ENCODE data around the gene LRRTM4. TPM values are rescaled to one million over a fixed set of nuclear protein-coding genes. Genes with fewer than 3 reads are reported as not detected.

The LRRTM4 gene
- total RNA-seq, 1 donor from 2014 or later: 28.8 TPM

GRCh38 chr2:76985387-76986136, 536.6 kb downstream of the LRRTM4 start:
- DNase-seq (ENCODE audit: low spot score in 2 of 2, unreplicated experiment in 2 of 2): no peak
- peaks cover 6% of the 10 kb centered on the region for H3K9me3 Mint-ChIP-seq
- peak overlapping the region; percentile 9 for H3K4me3 Mint-ChIP-seq
- H3K36me3 Mint-ChIP-seq: peaks cover 5% of the 10 kb centered on the region
- H3K27ac Mint-ChIP-seq: peak overlapping the region; percentile 18
- no peak for TF ChIP-seq CTCF (IDR thresholded peaks at IDR 0.05; ENCODE audit: unreplicated experiment)
- peaks cover 47% of the 10 kb centered on the region for H3K4me1 Mint-ChIP-seq
- H3K27me3 Mint-ChIP-seq (ENCODE audit: low read depth): no peaks in the 10 kb centered on the region

DNA sequence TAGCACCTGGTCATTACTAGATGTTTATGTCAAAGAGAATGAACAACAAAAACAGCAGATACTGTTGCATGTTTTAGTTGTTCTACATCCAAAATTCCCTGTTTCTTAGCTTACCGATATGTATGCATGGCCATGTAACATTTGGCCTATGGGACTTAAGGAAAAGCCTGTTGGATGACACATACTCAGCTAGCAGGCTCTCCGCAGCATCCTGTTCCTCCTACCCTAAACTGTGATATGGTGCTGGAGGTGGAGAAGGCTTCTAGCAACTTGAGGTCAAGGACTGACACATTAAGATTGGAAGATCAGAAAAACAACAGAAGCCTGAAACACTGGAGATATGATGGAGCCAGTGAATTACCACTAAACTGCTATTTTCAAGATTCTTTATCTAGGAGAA, 537.8 kb downstream of the LRRTM4 start:
- TF ChIP-seq CTCF (IDR thresholded peaks at IDR 0.05; ENCODE audit: unreplicated experiment): no peak
- H3K27me3 Mint-ChIP-seq (ENCODE audit: low read depth): no peaks in the 10 kb centered on the region
- DNase-seq (ENCODE audit: low spot score in 2 of 2, unreplicated experiment in 2 of 2): no peak
- H3K27ac Mint-ChIP-seq: peak overlapping the region; percentile 85
- H3K4me1 Mint-ChIP-seq: peaks cover 59% of the 10 kb centered on the region
- no peaks in the 10 kb centered on the region for H3K9me3 Mint-ChIP-seq
- no peaks in the 10 kb centered on the region for H3K36me3 Mint-ChIP-seq
- no peak overlapping the region for H3K4me3 Mint-ChIP-seq

GRCh38 chr2:76980067-76980787, 541.9 kb downstream of the LRRTM4 start:
- no peak for TF ChIP-seq CTCF (IDR thresholded peaks at IDR 0.05; ENCODE audit: unreplicated experiment)
- no peaks in the 10 kb centered on the region for H3K36me3 Mint-ChIP-seq
- H3K9me3 Mint-ChIP-seq: no peaks in the 10 kb centered on the region
- H3K27me3 Mint-ChIP-seq (ENCODE audit: low read depth): no peaks in the 10 kb centered on the region
- DNase-seq (ENCODE audit: low spot score in 2 of 2, unreplicated experiment in 2 of 2): no peak
- H3K27ac Mint-ChIP-seq: peak overlapping the region; percentile 75
- H3K4me1 Mint-ChIP-seq: peaks cover 74% of the 10 kb centered on the region
- H3K4me3 Mint-ChIP-seq: no peak overlapping the region

GRCh38 chr2:76977846-76978727, 544.1 kb downstream of the LRRTM4 start:
- no peak for TF ChIP-seq CTCF (IDR thresholded peaks at IDR 0.05; ENCODE audit: unreplicated experiment)
- peaks cover 61% of the 10 kb centered on the region for H3K4me1 Mint-ChIP-seq
- H3K27ac Mint-ChIP-seq: peak overlapping the region; percentile 84
- H3K36me3 Mint-ChIP-seq: no peaks in the 10 kb centered on the region
- H3K4me3 Mint-ChIP-seq: no peak overlapping the region
- no peak for DNase-seq (ENCODE audit: low spot score in 2 of 2, unreplicated experiment in 2 of 2)
- H3K9me3 Mint-ChIP-seq: no peaks in the 10 kb centered on the region
- H3K27me3 Mint-ChIP-seq (ENCODE audit: low read depth): no peaks in the 10 kb centered on the region

DNA sequence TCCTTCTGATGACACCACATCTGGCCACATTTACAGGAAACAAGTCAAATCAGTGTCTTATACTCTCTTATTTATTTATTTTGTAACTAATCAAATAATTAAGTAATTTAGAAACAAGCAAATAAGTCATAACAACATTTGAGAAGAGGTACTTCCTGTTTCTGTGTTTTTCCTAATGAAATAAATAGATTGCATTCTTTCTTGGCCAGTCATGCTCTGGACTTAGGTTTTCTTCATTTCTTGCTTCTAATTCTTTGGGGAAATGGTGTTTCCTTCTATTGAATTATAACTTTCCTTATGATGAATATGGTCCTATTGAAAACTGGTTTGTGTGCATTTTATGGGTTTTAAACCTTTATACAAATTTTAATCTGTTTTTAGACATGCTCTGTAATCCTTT, 546.4 kb downstream of the LRRTM4 start:
- DNase-seq (ENCODE audit: low spot score in 2 of 2, unreplicated experiment in 2 of 2): no peak
- no peaks in the 10 kb centered on the region for H3K9me3 Mint-ChIP-seq
- H3K36me3 Mint-ChIP-seq: no peaks in the 10 kb centered on the region
- peak overlapping the region; percentile 12 for H3K27ac Mint-ChIP-seq
- no peak for TF ChIP-seq CTCF (IDR thresholded peaks at IDR 0.05; ENCODE audit: unreplicated experiment)
- no peaks in the 10 kb centered on the region for H3K27me3 Mint-ChIP-seq (ENCODE audit: low read depth)
- no peak overlapping the region for H3K4me3 Mint-ChIP-seq
- peaks cover 44% of the 10 kb centered on the region for H3K4me1 Mint-ChIP-seq
